GM23248 (cell line): ENCODE data around the gene SBF2.

ENCODE experiments used
- EZH2 ChIP-seq: fragments of 200-600 bp; sonication (generic); IDR thresholded peaks from 2 replicates; pipeline ENCODE4 v1.6.1; 2018; ENCODE audit warnings: antibody characterized with exemption, mild to moderate bottlenecking; ENCODE audit not compliant: insufficient read depth, poor library complexity, severe bottlenecking
- EZH2phosphoT487 ChIP-seq: fragments of 200-600 bp; sonication (generic); IDR thresholded peaks from 2 replicates; pipeline ENCODE4 v1.6.1; 2018; ENCODE audit warnings: antibody characterized with exemption, moderate library complexity, mild to moderate bottlenecking, low read depth; ENCODE audit not compliant: insufficient read depth

DNA sequence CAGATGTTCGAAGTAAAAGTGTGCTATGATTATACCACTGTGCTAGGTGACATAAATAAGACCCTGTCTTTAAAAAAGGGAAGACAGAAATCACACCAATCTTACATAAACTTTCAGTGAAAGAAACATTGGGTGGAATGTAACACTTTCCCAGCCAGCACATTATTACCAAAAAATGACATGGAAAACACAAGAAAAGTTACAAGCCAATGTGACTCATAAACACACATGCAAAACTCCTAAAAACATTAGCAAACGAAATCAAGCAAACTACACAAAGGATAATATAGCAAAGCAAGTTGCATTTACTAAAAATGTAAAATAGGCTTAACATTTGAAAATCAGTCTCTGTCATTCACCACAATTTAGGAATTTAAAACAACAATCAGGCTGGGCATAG, 47.0 kb downstream of the SBF2 start:
- TF ChIP-seq EZH2phosphoT487 (no peak), EZH2 (no peak)
